HCT116 (cell line): Measurements from ENCODE around the gene NEK8.

ENCODE experiments used
- POLR2A ChIP-seq: IDR thresholded peaks from 2 replicates; pipeline ENCODE4 v1.7.0; 2011; ENCODE audit warnings: borderline replicate concordance; ENCODE audit not compliant: insufficient read depth, insufficient read length; ENCODE audit errors: extremely low read depth
- POLR2AphosphoS5 ChIP-seq: IDR thresholded peaks from 2 replicates; pipeline ENCODE4 v1.6.1; 2011; ENCODE audit warnings: mild to moderate bottlenecking, low read depth, low read length, moderate library complexity
- SIN3A ChIP-seq: IDR thresholded peaks from 2 replicates; pipeline ENCODE4 v1.6.1; 2012; ENCODE audit warnings: low read depth
- TF ChIP-seq, protein P1 (sequence below), 3 experiments: fragments of 200-600 bp in 1 of 3; sonication (generic) in 1 of 3; IDR thresholded peaks in 2 of 3; conservative IDR thresholded peaks in 1 of 3; 2 replicates each; pipeline ENCODE4 v1.5.1; 2012 to 2017; ENCODE audit warnings: low read depth in 2 of 3, low read length in 2 of 3, antibody characterized with exemption in 1 of 3, borderline replicate concordance in 1 of 3, control low read depth in 1 of 3, mild to moderate bottlenecking in 1 of 3, mixed read lengths in 1 of 3, mixed run types in 1 of 3, moderate library complexity in 1 of 3; ENCODE audit not compliant: insufficient read depth in 1 of 3

DNA sequence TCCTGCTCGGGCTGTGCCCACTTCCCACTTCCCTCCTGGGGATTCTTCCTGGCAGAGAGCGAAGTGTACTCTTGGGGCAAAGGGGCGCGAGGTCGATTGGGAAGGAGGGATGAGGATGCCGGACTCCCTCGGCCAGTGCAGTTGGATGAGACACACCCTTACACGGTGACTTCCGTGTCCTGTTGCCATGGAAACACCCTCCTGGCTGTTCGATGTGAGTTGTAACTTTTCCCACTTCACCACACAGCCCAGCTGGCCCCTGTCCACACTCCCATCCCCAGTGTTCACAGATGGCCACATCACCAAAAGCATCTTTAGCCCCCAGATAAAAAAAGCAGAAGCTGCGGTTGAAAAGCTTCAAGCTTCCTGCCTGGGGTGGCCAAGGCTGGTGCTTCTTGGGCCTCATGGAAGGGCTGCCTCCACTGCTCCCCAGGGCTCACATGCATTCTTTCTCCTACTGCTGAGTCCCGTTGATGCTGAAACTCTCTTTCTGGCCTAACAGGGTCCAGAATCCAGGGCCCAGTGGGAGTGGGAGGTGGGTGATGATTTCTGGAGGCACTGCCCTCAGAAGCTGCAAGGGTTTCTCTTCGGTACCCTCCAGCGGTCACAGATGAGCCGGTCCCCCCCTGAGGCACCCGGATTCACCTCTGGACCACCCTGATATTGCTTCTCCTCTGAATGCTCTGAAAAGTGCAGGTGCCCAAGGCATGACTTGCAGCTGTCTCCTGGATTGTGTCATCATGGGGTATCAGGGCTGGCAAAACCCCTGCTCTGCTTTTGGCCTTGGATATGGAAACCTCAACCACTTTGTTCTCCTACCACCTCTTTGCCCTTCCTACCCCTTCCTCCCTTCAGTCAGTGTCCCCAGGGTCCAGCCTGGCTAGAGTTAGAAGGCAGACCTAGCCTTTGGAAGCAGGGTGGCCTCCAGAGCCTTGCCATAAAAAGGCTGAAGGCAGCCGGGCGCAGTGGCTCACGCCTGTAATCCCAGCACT, 13.1 kb downstream of the NEK8 start:
- TF ChIP-seq, protein P1, sequence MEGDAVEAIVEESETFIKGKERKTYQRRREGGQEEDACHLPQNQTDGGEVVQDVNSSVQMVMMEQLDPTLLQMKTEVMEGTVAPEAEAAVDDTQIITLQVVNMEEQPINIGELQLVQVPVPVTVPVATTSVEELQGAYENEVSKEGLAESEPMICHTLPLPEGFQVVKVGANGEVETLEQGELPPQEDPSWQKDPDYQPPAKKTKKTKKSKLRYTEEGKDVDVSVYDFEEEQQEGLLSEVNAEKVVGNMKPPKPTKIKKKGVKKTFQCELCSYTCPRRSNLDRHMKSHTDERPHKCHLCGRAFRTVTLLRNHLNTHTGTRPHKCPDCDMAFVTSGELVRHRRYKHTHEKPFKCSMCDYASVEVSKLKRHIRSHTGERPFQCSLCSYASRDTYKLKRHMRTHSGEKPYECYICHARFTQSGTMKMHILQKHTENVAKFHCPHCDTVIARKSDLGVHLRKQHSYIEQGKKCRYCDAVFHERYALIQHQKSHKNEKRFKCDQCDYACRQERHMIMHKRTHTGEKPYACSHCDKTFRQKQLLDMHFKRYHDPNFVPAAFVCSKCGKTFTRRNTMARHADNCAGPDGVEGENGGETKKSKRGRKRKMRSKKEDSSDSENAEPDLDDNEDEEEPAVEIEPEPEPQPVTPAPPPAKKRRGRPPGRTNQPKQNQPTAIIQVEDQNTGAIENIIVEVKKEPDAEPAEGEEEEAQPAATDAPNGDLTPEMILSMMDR (IDR thresholded peaks at IDR 0.05 in 2 of 3, conservative IDR thresholded peaks at IDR 0.05 in 1 of 3; ENCODE audit: borderline replicate concordance in 1 of 3, insufficient read depth in 1 of 3, low read depth in 2 of 3, low read length in 2 of 3) = no peak
- TF ChIP-seq POLR2AphosphoS5 (no peak), SIN3A (no peak), POLR2A (no peak)
